Endothelial cell of umbilical vein (primary cell): Measurements from ENCODE around the gene FYCO1. TPM values are rescaled to one million over a fixed set of nuclear protein-coding genes. Genes with fewer than 3 reads are reported as not detected.

Experiments used
- BruUV-seq: library from RNA; stranded (reverse); fragments of 400-500 nt; replicated peaks from 2 replicates; lab custom pipeline; 2021; lab: Mats Ljungman, UMichigan
- CTCF ChIA-PET: fragments of 300-600, 350-600 bp; sonication (Branson Sonifier 250); formaldehyde crosslinking; loops from one replicate; lab custom pipeline; 2021; ENCODE audit warnings: antibody characterized with exemption, inconsistent platforms; lab: Charles Lee
- POLR2A ChIA-PET: fragments of 300-600, 350-600 bp; sonication (Branson Sonifier 250); formaldehyde crosslinking; loops from one replicate; lab custom pipeline; 2021; ENCODE audit warnings: antibody characterized with exemption, inconsistent platforms; lab: Charles Lee
- DNase-seq: peaks from one replicate; pipeline ENCODE4 v3.0.0-alpha.2; 2011; ENCODE audit warnings: low read depth, low spot score
- FAIRE-seq: peaks from 2 replicates; lab custom pipeline; 2011; peaks lifted over from hg19 to GRCh38; lab: Jason Lieb, UNC
- H2AFZ ChIP-seq: 2 replicates; pipeline ENCODE4 v1.6.0; 2012; ENCODE audit warnings: low read depth, low read length, control low read depth, inconsistent platforms
- H3K27ac ChIP-seq: 2 replicates; pipeline ENCODE4 v1.5.1; 2011; ENCODE audit warnings: low read depth, mild to moderate bottlenecking, control low read depth, low read length, moderate library complexity; ENCODE audit not compliant: insufficient read depth
- H3K27me3 ChIP-seq, 2 experiments: 2 replicates each; pipeline versions ENCODE4 v1.6.0 to v1.6.1; 2011; ENCODE audit warnings: low read length in 2 of 2, mixed read lengths in 1 of 2; ENCODE audit not compliant: control insufficient read depth in 2 of 2, insufficient read depth in 2 of 2
- H3K36me3 ChIP-seq, 2 experiments: 2 replicates in 1 of 2; 3 replicates in 1 of 2; pipeline ENCODE4 v1.5.1; 2011; ENCODE audit warnings: low read length in 2 of 2, mild to moderate bottlenecking in 1 of 2, moderate library complexity in 1 of 2; ENCODE audit not compliant: control insufficient read depth in 2 of 2, insufficient read depth in 2 of 2; ENCODE audit errors: extremely low read depth in 1 of 2
- H3K4me1 ChIP-seq: 3 replicates; pipeline ENCODE4 v1.5.1; 2011; ENCODE audit warnings: mild to moderate bottlenecking, low read length; ENCODE audit not compliant: control insufficient read depth, insufficient read depth; ENCODE audit errors: extremely low read depth
- H3K4me2 ChIP-seq: 2 replicates; pipeline ENCODE4 v1.6.1; 2011; ENCODE audit warnings: low read length, control low read depth, mixed read lengths; ENCODE audit not compliant: insufficient read depth
- H3K4me3 ChIP-seq, 3 experiments: fragments of 200-600 bp in 1 of 3; sonication (generic), shearing (Covaris generic) in 1 of 3; replicated peaks in 1 of 3; 2 replicates each; pipeline ENCODE4 v1.5.1; 2011 to 2016; ENCODE audit warnings: control low read depth in 3 of 3, low read length in 3 of 3, mild to moderate bottlenecking in 2 of 3, inconsistent platforms in 1 of 3, low read depth in 1 of 3, moderate library complexity in 1 of 3; ENCODE audit not compliant: insufficient read depth in 1 of 3
- H3K79me2 ChIP-seq: 2 replicates; pipeline ENCODE4 v1.6.0; 2012; ENCODE audit warnings: low read length, inconsistent platforms; ENCODE audit not compliant: control insufficient read depth, insufficient read depth
- H3K9ac ChIP-seq: replicated peaks from 2 replicates; pipeline ENCODE3; 2011; ENCODE audit warnings: low read length, control low read depth; ENCODE audit not compliant: insufficient read depth; ENCODE audit errors: extremely low read depth
- H3K9me1 ChIP-seq: replicated peaks from 3 replicates; pipeline ENCODE4 v1.6.0; 2011; ENCODE audit warnings: mild to moderate bottlenecking, low read length; ENCODE audit not compliant: control insufficient read depth, insufficient read depth; ENCODE audit errors: extremely low read depth
- H3K9me3 ChIP-seq: replicated peaks from 2 replicates; pipeline ENCODE4 v1.5.1; 2012; ENCODE audit warnings: low read length, inconsistent platforms; ENCODE audit not compliant: control insufficient read depth, insufficient read depth
- H4K20me1 ChIP-seq: replicated peaks from 2 replicates; pipeline ENCODE3; 2011; ENCODE audit warnings: mild to moderate bottlenecking, low read length; ENCODE audit not compliant: control insufficient read depth, insufficient read depth; ENCODE audit errors: extremely low read depth
- EZH2 ChIP-seq: IDR thresholded peaks from 2 replicates; pipeline ENCODE4 v1.6.1; 2012; ENCODE audit warnings: borderline replicate concordance, low read depth, mild to moderate bottlenecking, moderate library complexity, low read length, inconsistent platforms; ENCODE audit not compliant: severe bottlenecking
- FOS ChIP-seq: IDR thresholded peaks from 2 replicates; pipeline ENCODE4 v1.6.1; 2011; ENCODE audit warnings: mild to moderate bottlenecking, low read length, moderate library complexity, borderline replicate concordance; ENCODE audit not compliant: insufficient read depth
- GATA2 ChIP-seq: IDR thresholded peaks from 2 replicates; pipeline ENCODE4 v1.7.0; 2011; ENCODE audit warnings: low read depth, mild to moderate bottlenecking, moderate library complexity, mixed read lengths, low read length; ENCODE audit not compliant: insufficient read length, insufficient read depth
- JUN ChIP-seq: IDR thresholded peaks from 2 replicates; pipeline ENCODE4 v1.6.1; 2011; ENCODE audit warnings: borderline replicate concordance, low read depth; ENCODE audit not compliant: insufficient read length, insufficient read depth
- MAX ChIP-seq: IDR thresholded peaks from 2 replicates; pipeline ENCODE4 v1.6.1; 2011; ENCODE audit not compliant: insufficient read depth, insufficient read length
- MYC ChIP-seq: IDR thresholded peaks from one replicate; pipeline ENCODE4 v1.6.1; 2011; ENCODE audit warnings: mild to moderate bottlenecking, low read depth, low read length
- POLR2A ChIP-seq: IDR thresholded peaks from 2 replicates; pipeline ENCODE4 v1.6.1; 2012; ENCODE audit warnings: low read depth, mild to moderate bottlenecking, control low read depth, low read length
- POLR2AphosphoS5 ChIP-seq: IDR thresholded peaks from 2 replicates; pipeline ENCODE4 v1.6.1; 2012; ENCODE audit warnings: low read depth, mild to moderate bottlenecking, control low read depth, low read length, moderate library complexity; ENCODE audit not compliant: insufficient read depth
- dilution Hi-C: fragments of 300-500 bp; cut with MboI; formaldehyde crosslinking; loops from one replicate; pipeline ENCODE4 v1.15.0; 2019; ENCODE audit warnings: low sequenced_read_pairs; ENCODE audit not compliant: extremely low pct_ligation_motif_present
- intact Hi-C: fragments of 100-400 bp; cut with micrococcal nuclease; formaldehyde crosslinking; loops from one replicate; pipeline ENCODE4 v1.10.0; 2022
- polyA plus RNA-seq, 4 experiments: library from polyadenylated mRNA; depleted of rRNA in 3 of 4; stranded (reverse) in 3 of 4; unstranded in 1 of 4; fragments of >200 nt; gene quantifications; 2 replicates each; pipeline versions ENCODE4 v1.2.1 to v1.2.3, GENCODE V29; 2011 to 2012; ENCODE audit warnings: missing spikeins in 1 of 4
- total RNA-seq: library from RNA; stranded (reverse); gene quantifications from 2 replicates; pipeline ENCODE4 v1.2.3, GENCODE V29; 2021
- TF ChIP-seq, protein P1 (sequence below), 2 donors: IDR thresholded peaks; 1 replicate in 1 of 2; 2 replicates in 1 of 2; pipeline ENCODE4 v1.5.1; 2011; ENCODE audit warnings: low read length in 2 of 2, mild to moderate bottlenecking in 2 of 2, moderate library complexity in 2 of 2, control low read depth in 1 of 2, inconsistent platforms in 1 of 2, low read depth in 1 of 2; ENCODE audit not compliant: insufficient read depth in 1 of 2; ENCODE audit errors: extremely low read depth in 1 of 2

Gene FYCO1
- total and polyA plus RNA-seq, 2 donors (not counting 3 experiments of a cell fraction or from before 2014, with no cell fraction given): 13.9 to 20.8 TPM

- H3K36me3 ChIP-seq: no peaks in the 10 kb centered on the region
- H3K27ac ChIP-seq: no peak overlapping the region
- H3K9me1 ChIP-seq: no peaks in the 10 kb centered on the region
- ChIA-PET POLR2A (no interaction called here), CTCF (interaction anchor here (1.0 kb wide), 1 partner anchor 54 kb away, joined by 3 read pairs; no protein-coding TSS in a partner anchor)
- no peak for FAIRE-seq
- no peak overlapping the region for H3K9ac ChIP-seq
- no peaks in the 10 kb centered on the region for H3K9me3 ChIP-seq
- no peak overlapping the region for H3K4me2 ChIP-seq
- peaks cover 0 to 8% of the 10 kb centered on the region in 2 experiments for H3K27me3 ChIP-seq
- no TSS peak for BruUV-seq
- intact Hi-C loops: no loop called here
- H4K20me1 ChIP-seq: no peaks in the 10 kb centered on the region
- H3K79me2 ChIP-seq: no peaks in the 10 kb centered on the region
- dilution Hi-C loops: no loop called here
- DNase-seq: no peak
- TF ChIP-seq EZH2 (no peak), GATA2 (no peak), JUN (no peak), MAX (no peak), MYC (no peak), POLR2A (no peak), FOS (no peak), POLR2AphosphoS5 (no peak)
- TF ChIP-seq, protein P1, sequence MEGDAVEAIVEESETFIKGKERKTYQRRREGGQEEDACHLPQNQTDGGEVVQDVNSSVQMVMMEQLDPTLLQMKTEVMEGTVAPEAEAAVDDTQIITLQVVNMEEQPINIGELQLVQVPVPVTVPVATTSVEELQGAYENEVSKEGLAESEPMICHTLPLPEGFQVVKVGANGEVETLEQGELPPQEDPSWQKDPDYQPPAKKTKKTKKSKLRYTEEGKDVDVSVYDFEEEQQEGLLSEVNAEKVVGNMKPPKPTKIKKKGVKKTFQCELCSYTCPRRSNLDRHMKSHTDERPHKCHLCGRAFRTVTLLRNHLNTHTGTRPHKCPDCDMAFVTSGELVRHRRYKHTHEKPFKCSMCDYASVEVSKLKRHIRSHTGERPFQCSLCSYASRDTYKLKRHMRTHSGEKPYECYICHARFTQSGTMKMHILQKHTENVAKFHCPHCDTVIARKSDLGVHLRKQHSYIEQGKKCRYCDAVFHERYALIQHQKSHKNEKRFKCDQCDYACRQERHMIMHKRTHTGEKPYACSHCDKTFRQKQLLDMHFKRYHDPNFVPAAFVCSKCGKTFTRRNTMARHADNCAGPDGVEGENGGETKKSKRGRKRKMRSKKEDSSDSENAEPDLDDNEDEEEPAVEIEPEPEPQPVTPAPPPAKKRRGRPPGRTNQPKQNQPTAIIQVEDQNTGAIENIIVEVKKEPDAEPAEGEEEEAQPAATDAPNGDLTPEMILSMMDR (IDR thresholded peaks at IDR 0.05; ENCODE audit: extremely low read depth in 1 of 2, insufficient read depth in 1 of 2, low read depth in 1 of 2, low read length in 2 of 2): no peak
- no peak overlapping the region for H2AFZ ChIP-seq
- no peak overlapping the region for H3K4me3 ChIP-seq
- H3K4me1 ChIP-seq: no peaks in the 10 kb centered on the region
These were observed 29.5 kb upstream of the FYCO1 start for GRCh38 chr3:46025139-46025538.
